ENCODE measurements around the gene SLC6A11.

- no peak for TF ChIP-seq POLR2A (IDR thresholded peaks at IDR 0.05)
- no peak for TF ChIP-seq CTCF (IDR thresholded peaks at IDR 0.05 in 8 of 11, conservative IDR thresholded peaks at IDR 0.05 in 3 of 11)
- TF ChIP-seq POLR2AphosphoS5 (IDR thresholded peaks at IDR 0.05): no peak
Measured at GRCh38 chr3:10984371-10984896, 168.4 kb downstream of the SLC6A11 start.
